K562 (cell line): ENCODE measurements around the gene TUT4. TPM values are rescaled to one million over a fixed set of nuclear protein-coding genes. Genes with fewer than 3 reads are reported as not detected.

Source experiments
- CBX8 ChIP-seq: fragments of 200-600 bp; sonication (generic); IDR thresholded peaks from 2 replicates; pipeline ENCODE4 v1.6.1; 2012; ENCODE audit warnings: borderline replicate concordance, mixed run types, low read depth, mild to moderate bottlenecking, moderate library complexity, mixed read lengths, low read length, control low read depth, inconsistent platforms; ENCODE audit not compliant: poor library complexity, severe bottlenecking; ENCODE audit errors: extremely low read depth
- MYC ChIP-seq, 2 experiments: fragments of 250-450 bp in 1 of 2; sonication (Bioruptor Pico) in 1 of 2; IDR thresholded peaks; 2 replicates each; pipeline versions ENCODE4 v1.5.1 to v1.6.1; 2012 to 2021; ENCODE audit warnings: low read depth in 2 of 2, borderline replicate concordance in 1 of 2, improper control_type of control experiment in 1 of 2, low read length in 1 of 2, mild to moderate bottlenecking in 1 of 2, moderate library complexity in 1 of 2
- RBFOX2 ChIP-seq: fragments of 200-400 bp; formaldehyde crosslinking; IDR thresholded peaks from 2 replicates; pipeline ENCODE4 v1.6.1; 2017; ENCODE audit warnings: low read depth, mild to moderate bottlenecking, low read length, moderate library complexity
- polyA plus RNA-seq, 8 experiments: library from polyadenylated mRNA; depleted of rRNA in 4 of 8; stranded (reverse) in 5 of 8; unstranded in 3 of 8; fragments of >200 nt; fragmentation: Nextera tagmentation in 2 of 8; fragmentation: Illumina TruSeq in 1 of 8; extraction: Ambion mirVana in 2 of 8; extraction: Trizol in 1 of 8; gene quantifications; 2 replicates each; pipeline versions ENCODE4 v1.2.1 to v1.2.3, GENCODE V29; 2011 to 2014; ENCODE audit warnings: inconsistent platforms in 1 of 8, missing spikeins in 1 of 8
- total RNA-seq, 7 experiments: library from RNA; depleted of rRNA in 6 of 7; stranded (reverse); fragments of >200 nt in 6 of 7; fragmentation: Illumina TruSeq in 2 of 7; extraction: Trizol in 2 of 7; gene quantifications; 2 replicates each; pipeline versions ENCODE4 v1.2.1 to v1.2.3, GENCODE V29; 2011 to 2021; ENCODE audit warnings: low replicate concordance in 1 of 7
- TF ChIP-seq, protein P1 (sequence below): fragments of 450-650 bp; formaldehyde crosslinking; IDR thresholded peaks from 2 replicates; pipeline ENCODE4 v1.4.0; 2020; ENCODE audit warnings: mild to moderate bottlenecking, moderate library complexity
- TF ChIP-seq, protein P2 (sequence below): sonication (generic); formaldehyde crosslinking; IDR thresholded peaks from 2 replicates; pipeline ENCODE4 v1.8.1; 2023; ENCODE audit warnings: mild to moderate bottlenecking, missing genetic modification reagents
- TF ChIP-seq, protein P3 (sequence below): sonication (generic); formaldehyde crosslinking; IDR thresholded peaks from 2 replicates; pipeline ENCODE4 v1.8.0; 2022; ENCODE audit warnings: missing genetic modification reagents, mild to moderate bottlenecking, moderate library complexity, borderline replicate concordance
- TF ChIP-seq, protein P4 (sequence below), 2 experiments: fragments of 450-650 bp in 1 of 2; sonication (generic) in 1 of 2; formaldehyde crosslinking in 1 of 2; IDR thresholded peaks; 2 replicates each; pipeline versions ENCODE4 v1.7.1 to v1.9.0; 2016 to 2022; ENCODE audit warnings: inconsistent platforms in 1 of 2, mild to moderate bottlenecking in 1 of 2, missing genetic modification reagents in 1 of 2

Gene TUT4
- total and polyA plus RNA-seq, 9 of the 15 experiments (the other 6 are each of a cell fraction or from before 2014, with no cell fraction given): 15.8 to 53.5 (median 36.7) TPM

DNA sequence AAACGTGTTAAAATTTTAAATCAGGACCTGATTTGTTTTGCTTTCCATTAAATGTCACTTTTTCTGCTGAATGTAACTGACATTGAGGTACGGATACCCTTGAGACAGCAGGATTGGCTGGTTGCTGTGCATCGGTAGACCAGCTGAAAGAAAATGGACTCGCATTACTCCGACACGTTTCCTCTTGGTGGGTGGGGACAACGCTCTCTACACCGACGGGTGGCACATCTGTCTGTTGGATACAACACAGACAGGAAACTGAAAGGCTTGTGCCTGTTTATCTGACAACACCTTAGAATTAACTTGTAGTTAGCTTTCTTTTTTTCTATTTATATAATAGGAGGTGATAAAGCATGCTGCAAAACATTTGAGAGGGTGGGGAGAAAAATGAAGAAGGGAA, 129.1 kb downstream of the TUT4 start (continued):
- TF ChIP-seq, protein P1, sequence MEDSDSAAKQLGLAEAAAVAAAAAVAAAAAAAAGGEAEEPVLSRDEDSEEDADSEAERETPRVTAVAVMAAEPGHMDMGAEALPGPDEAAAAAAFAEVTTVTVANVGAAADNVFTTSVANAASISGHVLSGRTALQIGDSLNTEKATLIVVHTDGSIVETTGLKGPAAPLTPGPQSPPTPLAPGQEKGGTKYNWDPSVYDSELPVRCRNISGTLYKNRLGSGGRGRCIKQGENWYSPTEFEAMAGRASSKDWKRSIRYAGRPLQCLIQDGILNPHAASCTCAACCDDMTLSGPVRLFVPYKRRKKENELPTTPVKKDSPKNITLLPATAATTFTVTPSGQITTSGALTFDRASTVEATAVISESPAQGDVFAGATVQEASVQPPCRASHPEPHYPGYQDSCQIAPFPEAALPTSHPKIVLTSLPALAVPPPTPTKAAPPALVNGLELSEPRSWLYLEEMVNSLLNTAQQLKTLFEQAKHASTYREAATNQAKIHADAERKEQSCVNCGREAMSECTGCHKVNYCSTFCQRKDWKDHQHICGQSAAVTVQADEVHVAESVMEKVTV: 0 out of 2 replicates have a peak, but pooled peaks have one; percentile 9
- TF ChIP-seq CBX8: no peak
- 0 out of 2 replicates have a peak, but pooled peaks have one; percentile 36 for TF ChIP-seq MYC (IDR thresholded peaks at IDR 0.05; ENCODE audit: low read depth, low read length)
- TF ChIP-seq MYC (CRISPR knock-in tag; IDR thresholded peaks at IDR 0.05; ENCODE audit: borderline replicate concordance, low read depth): 0 out of 2 replicates have a peak, but pooled peaks have one; percentile 18
- no peak for TF ChIP-seq RBFOX2
- TF ChIP-seq, protein P2, sequence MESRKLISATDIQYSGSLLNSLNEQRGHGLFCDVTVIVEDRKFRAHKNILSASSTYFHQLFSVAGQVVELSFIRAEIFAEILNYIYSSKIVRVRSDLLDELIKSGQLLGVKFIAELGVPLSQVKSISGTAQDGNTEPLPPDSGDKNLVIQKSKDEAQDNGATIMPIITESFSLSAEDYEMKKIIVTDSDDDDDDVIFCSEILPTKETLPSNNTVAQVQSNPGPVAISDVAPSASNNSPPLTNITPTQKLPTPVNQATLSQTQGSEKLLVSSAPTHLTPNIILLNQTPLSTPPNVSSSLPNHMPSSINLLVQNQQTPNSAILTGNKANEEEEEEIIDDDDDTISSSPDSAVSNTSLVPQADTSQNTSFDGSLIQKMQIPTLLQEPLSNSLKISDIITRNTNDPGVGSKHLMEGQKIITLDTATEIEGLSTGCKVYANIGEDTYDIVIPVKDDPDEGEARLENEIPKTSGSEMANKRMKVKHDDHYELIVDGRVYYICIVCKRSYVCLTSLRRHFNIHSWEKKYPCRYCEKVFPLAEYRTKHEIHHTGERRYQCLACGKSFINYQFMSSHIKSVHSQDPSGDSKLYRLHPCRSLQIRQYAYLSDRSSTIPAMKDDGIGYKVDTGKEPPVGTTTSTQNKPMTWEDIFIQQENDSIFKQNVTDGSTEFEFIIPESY (CRISPR knock-in tag): no peak
- TF ChIP-seq, protein P3, sequence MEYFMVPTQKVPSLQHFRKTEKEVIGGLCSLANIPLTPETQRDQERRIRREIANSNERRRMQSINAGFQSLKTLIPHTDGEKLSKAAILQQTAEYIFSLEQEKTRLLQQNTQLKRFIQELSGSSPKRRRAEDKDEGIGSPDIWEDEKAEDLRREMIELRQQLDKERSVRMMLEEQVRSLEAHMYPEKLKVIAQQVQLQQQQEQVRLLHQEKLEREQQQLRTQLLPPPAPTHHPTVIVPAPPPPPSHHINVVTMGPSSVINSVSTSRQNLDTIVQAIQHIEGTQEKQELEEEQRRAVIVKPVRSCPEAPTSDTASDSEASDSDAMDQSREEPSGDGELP (CRISPR knock-in tag): 0 out of 2 replicates have a peak, but pooled peaks have one; percentile 42
- TF ChIP-seq, protein P4, sequence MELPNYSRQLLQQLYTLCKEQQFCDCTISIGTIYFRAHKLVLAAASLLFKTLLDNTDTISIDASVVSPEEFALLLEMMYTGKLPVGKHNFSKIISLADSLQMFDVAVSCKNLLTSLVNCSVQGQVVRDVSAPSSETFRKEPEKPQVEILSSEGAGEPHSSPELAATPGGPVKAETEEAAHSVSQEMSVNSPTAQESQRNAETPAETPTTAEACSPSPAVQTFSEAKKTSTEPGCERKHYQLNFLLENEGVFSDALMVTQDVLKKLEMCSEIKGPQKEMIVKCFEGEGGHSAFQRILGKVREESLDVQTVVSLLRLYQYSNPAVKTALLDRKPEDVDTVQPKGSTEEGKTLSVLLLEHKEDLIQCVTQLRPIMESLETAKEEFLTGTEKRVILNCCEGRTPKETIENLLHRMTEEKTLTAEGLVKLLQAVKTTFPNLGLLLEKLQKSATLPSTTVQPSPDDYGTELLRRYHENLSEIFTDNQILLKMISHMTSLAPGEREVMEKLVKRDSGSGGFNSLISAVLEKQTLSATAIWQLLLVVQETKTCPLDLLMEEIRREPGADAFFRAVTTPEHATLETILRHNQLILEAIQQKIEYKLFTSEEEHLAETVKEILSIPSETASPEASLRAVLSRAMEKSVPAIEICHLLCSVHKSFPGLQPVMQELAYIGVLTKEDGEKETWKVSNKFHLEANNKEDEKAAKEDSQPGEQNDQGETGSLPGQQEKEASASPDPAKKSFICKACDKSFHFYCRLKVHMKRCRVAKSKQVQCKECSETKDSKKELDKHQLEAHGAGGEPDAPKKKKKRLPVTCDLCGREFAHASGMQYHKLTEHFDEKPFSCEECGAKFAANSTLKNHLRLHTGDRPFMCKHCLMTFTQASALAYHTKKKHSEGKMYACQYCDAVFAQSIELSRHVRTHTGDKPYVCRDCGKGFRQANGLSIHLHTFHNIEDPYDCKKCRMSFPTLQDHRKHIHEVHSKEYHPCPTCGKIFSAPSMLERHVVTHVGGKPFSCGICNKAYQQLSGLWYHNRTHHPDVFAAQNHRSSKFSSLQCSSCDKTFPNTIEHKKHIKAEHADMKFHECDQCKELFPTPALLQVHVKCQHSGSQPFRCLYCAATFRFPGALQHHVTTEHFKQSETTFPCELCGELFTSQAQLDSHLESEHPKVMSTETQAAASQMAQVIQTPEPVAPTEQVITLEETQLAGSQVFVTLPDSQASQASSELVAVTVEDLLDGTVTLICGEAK (IDR thresholded peaks at IDR 0.05): 0 out of 2 replicates have a peak, but pooled peaks have one; percentile 14
- TF ChIP-seq, protein P4 (CRISPR knock-in tag; IDR thresholded peaks at IDR 0.05): no peak
